BE2C (cell line): ENCODE results near the gene VEZT.

Source experiments
- DNase-seq: peaks from one replicate; pipeline ENCODE4 v3.0.0-alpha.2; 2020
- H3K27me3 ChIP-seq: fragments of 250-450 bp; sonication (Bioruptor Pico); 2 replicates; pipeline ENCODE4 v1.5.1; 2020; ENCODE audit warnings: mild to moderate bottlenecking
- H3K36me3 ChIP-seq: fragments of 250-450 bp; sonication (Bioruptor Pico); 2 replicates; pipeline ENCODE4 v1.5.1; 2020; ENCODE audit warnings: mild to moderate bottlenecking
- H3K4me1 ChIP-seq: fragments of 250-450 bp; sonication (Bioruptor Pico); 2 replicates; pipeline ENCODE4 v1.5.1; 2020
- H3K4me3 ChIP-seq: 2 replicates; pipeline ENCODE4 v1.5.1; 2011; ENCODE audit warnings: low read depth, low read length
- H3K9me3 ChIP-seq: fragments of 250-450 bp; sonication (Bioruptor Pico); 2 replicates; pipeline ENCODE4 v1.5.1; 2020
- CTCF ChIP-seq: IDR thresholded peaks from 2 replicates; pipeline ENCODE4 v1.5.1; 2012; ENCODE audit warnings: mild to moderate bottlenecking, low read depth, low read length

The VEZT gene

GRCh38 chr12:95283371-95283770 is 65.8 kb downstream of the VEZT start:
- no peaks in the 10 kb centered on the region for H3K9me3 ChIP-seq
- H3K36me3 ChIP-seq = peaks cover 40% of the 10 kb centered on the region
- H3K4me3 ChIP-seq = no peak overlapping the region
- H3K4me1 ChIP-seq = no peaks in the 10 kb centered on the region
- no peaks in the 10 kb centered on the region for H3K27me3 ChIP-seq
- TF ChIP-seq CTCF = no peak
- DNase-seq = no peak

GRCh38 chr12:95286713-95287112 is 69.1 kb downstream of the VEZT start:
- H3K36me3 ChIP-seq = peaks cover 46% of the 10 kb centered on the region

GRCh38 chr12:95291501-95291900 is 73.9 kb downstream of the VEZT start:
- TF ChIP-seq CTCF = no peak
- DNase-seq = no peak
- Histone ChIP-seq H3K9me3 (no peaks in the 10 kb centered on the region), H3K27me3 (no peaks in the 10 kb centered on the region), H3K4me3 (no peak overlapping the region), H3K4me1 (no peaks in the 10 kb centered on the region), H3K36me3 (peaks cover 45% of the 10 kb centered on the region)

More at GRCh38 chr12:95286713-95287112, 69.1 kb downstream of the VEZT start:
- no peaks in the 10 kb centered on the region for H3K4me1 ChIP-seq
- H3K4me3 ChIP-seq = no peak overlapping the region
- DNase-seq = no peak
- H3K9me3 ChIP-seq = no peaks in the 10 kb centered on the region
- no peaks in the 10 kb centered on the region for H3K27me3 ChIP-seq
- no peak for TF ChIP-seq CTCF

- 0 out of 2 replicates have a peak, but pooled peaks have one; percentile 4 for TF ChIP-seq CTCF
- Histone ChIP-seq H3K9me3 (no peaks in the 10 kb centered on the region), H3K4me3 (no peak overlapping the region), H3K4me1 (no peaks in the 10 kb centered on the region), H3K27me3 (no peaks in the 10 kb centered on the region), H3K36me3 (peaks cover 50% of the 10 kb centered on the region)
- DNase-seq = no peak
These were observed 81.3 kb downstream of the VEZT start for GRCh38 chr12:95298916-95299315.

- Histone ChIP-seq H3K27me3 (0 out of 2 replicates have a peak, but pooled peaks cover 2% of the 10 kb centered on the region), H3K4me3 (no peak overlapping the region), H3K4me1 (no peaks in the 10 kb centered on the region; the same call in 1 of the 2 replicates), H3K36me3 (peaks cover 36% of the 10 kb centered on the region), H3K9me3 (no peaks in the 10 kb centered on the region)
- TF ChIP-seq CTCF = no peak
- DNase-seq = no peak
These were observed 82.7 kb downstream of the VEZT start for GRCh38 chr12:95300286-95300685.

GRCh38 chr12:95303476-95303875 is 85.9 kb downstream of the VEZT start:
- H3K36me3 ChIP-seq = peaks cover 23% of the 10 kb centered on the region
- DNase-seq = no peak
- 0 out of 2 replicates have a peak, but pooled peaks cover 2% of the 10 kb centered on the region for H3K27me3 ChIP-seq
- no peaks in the 10 kb centered on the region for H3K9me3 ChIP-seq
- TF ChIP-seq CTCF = no peak
- no peaks in the 10 kb centered on the region; the same call in 1 of the 2 replicates for H3K4me1 ChIP-seq
- no peak overlapping the region for H3K4me3 ChIP-seq
